GM19043 (cell line): Measurements from ENCODE around the gene CDH13.

Experiments
- ATAC-seq: cut with Tn5 transposase; IDR thresholded peaks from one replicate; pipeline ENCODE4 v1.9.1; 2021; ENCODE audit warnings: low read depth; ENCODE audit not compliant: unreplicated experiment

Gene CDH13

DNA sequence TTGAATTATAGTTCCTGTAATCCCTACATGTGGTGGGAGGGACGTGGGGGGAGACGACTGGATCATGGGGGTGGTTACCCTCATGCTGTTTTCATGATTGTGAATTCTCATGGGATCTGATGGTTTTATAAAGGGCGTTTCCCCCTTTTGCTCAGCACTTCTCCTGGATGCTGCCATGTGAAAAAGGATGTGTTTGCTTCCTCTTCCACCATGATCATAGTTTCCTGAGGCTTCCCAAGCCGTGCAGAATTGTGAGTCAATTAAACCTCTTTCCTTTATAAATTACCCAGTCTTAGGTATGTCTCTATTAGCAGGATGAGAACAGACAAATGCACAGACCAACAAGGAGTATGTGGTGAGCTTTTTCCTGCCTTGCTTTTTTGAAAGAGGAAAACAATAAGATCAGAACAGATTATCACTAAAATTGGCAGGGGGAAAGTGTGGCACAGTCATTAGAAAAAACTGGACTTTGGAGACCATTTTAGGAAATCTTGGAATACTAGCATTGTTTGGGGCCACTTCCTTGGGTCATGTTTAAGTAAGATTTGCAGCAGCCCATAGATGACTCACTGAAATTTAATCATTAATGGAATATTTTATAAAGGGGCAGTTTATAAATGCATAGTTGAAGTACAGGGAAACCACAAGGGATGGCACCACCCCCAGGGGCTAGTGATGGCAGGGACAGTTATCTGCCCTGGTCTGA, 352.8 kb downstream of the CDH13 start:
- no peak for ATAC-seq

DNA sequence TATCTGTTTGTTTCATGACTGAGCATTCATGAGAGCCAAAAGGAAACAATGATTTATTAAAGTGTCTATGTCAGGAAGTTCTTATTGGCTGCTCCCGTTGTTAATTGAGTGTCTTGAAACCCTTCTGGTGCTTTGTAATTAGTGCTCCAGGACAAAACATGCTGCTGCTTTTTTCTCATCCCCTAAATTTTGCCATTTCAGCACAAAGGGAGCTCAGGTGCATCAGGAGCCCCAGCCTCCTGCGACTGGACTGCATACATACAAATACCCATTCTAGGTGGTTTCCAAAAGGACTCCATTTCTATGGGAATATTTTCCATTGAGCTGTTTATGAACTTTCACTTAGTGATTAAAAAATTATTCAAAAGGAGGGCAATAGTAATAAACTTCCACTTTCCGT, 354.0 kb downstream of the CDH13 start:
- no peak for ATAC-seq

DNA sequence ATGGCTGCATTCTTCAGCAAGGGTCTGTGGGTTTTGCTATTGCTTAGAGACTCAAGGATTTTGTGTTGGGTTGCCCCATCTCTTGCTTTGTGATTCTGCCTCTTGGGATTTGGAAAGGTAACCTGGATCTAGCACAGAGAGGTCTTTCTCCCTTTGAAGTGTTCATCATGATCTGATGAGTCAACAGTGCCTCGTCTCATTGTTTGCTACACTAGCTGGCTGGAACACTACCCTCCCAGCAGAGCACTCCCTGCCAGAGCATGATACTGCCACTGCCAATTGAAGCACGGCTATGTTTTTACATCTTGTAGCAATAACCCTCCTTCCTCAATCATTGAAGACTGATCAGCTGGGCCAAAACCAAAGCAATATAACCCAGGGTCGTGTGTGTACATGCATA, 361.0 kb downstream of the CDH13 start:
- ATAC-seq: no peak

DNA sequence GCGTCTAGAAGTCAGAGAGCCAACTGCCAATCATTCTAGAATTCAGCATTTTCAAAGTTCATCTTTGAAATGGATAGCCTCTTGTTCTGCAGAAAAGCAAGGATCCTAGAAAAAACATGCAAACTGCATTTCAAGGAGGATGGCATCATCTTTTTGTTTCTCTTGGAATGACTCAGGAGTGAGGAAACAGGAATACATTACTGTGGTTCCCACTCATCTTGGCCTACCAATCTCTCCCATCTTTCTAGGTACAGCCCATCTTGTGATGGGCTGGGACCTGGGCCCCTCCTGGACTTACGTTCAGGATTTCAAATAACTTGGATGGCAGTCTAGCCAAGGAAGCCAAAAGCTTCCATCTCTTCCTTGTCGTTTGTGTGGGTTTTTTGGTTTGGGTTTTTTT, 363.4 kb downstream of the CDH13 start:
- no peak for ATAC-seq

DNA sequence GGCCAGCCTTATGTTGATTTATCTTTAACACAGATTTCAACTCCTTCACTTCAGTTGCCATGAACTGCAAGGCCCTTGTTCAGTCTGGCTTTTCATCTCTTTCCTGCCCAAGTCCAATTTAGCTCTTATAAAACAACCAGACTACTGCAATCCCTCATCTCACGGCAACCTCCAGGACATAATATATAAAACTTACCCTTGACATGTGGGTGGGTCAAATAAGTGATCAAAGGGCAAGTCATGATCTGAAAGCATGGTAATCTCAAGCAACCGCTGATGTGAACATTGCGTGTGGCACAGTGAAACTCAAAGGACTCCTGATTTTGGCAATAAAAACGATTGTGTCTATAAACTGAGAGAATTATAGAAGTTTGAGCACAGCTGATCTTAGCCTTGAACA, 364.6 kb downstream of the CDH13 start:
- ATAC-seq: no peak

DNA sequence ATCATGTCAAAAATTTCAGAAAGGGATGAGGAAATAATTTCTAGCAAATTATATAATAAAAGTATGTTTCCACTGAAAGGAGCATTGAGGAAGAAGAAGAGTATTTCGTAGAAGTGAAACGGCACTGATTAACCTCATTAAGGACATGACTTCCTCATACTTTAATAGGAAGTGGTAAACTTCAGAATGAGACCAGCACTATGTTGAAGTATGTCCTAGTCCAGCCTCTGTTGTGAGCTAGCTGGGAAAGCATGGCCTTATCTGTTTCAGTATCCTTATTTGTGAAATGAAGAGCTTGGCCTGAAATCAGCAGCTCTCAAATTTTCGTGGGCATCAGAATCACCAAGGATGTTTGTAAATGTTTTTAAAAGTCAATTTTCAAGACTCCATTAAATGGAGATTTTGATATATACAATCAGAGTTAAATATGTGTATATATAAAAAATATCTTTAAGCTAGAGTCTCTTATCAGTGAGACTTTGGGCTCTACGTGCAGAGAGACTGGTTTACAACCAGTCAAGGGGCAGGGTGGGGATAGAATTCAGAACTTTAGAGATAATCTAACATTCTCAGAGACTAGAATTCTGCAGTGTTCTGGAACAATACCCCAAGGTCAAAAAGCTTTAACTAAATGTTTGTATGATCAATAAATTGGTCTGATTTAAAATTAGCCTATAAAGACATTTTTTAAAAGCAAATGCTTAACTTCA, 365.4 kb downstream of the CDH13 start:
- ATAC-seq: no peak

DNA sequence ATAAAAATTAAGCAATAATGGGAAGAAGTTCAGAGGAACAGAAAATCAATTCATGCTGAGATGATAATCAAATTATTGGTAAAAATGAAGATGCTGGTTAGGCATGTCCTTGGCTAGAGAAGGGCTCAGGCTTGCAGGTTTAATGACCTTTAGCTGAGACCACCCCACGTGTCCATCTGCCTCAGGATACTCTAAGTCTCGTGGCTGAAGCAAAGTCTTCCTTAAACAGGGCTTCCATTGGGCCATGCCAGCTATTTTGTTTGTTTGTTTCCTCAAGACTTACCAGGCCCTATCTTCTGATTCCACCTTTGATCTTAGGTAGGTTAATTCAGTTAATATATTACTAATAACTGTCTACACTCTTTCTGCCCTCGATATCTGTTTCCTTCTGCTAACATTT, 366.0 kb downstream of the CDH13 start:
- no peak for ATAC-seq

DNA sequence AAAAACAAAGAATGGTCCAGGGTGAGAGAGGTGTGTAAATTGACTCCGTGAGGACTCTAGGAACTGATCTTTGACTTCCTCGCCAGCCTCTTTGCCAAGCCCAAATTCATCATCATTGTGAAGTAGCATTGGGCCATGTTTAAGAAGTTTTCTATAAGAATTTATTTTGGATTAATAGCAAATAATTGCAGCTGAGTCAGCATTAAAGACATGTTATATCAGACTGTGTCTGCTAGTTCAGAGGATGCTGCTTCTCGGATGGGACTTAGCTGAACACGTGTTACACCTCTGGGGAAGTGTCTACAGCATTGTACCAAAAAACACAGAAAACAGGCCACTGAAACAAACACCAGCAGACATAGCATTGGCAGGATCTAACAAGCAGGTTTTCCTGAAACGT, 366.6 kb downstream of the CDH13 start:
- no peak for ATAC-seq

DNA sequence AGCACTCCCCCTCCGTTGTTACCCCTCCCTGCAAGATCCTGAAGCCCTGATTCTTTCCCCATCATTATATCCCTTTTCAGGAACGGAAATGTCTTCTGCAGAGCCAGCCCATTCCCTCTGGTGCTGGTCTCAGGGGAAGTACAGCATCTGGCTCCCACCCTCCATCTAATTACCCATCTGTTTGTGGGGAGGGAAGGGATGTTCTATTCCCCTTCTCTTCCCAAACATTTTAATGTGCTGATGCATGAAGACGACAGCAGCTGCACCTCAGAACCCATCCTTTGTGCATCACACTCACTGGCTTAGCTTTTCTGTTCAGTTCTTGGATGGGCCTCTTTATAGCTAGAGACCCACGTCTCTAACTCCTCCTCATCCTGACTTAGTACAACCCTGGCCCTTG, 367.2 kb downstream of the CDH13 start:
- ATAC-seq: no peak

DNA sequence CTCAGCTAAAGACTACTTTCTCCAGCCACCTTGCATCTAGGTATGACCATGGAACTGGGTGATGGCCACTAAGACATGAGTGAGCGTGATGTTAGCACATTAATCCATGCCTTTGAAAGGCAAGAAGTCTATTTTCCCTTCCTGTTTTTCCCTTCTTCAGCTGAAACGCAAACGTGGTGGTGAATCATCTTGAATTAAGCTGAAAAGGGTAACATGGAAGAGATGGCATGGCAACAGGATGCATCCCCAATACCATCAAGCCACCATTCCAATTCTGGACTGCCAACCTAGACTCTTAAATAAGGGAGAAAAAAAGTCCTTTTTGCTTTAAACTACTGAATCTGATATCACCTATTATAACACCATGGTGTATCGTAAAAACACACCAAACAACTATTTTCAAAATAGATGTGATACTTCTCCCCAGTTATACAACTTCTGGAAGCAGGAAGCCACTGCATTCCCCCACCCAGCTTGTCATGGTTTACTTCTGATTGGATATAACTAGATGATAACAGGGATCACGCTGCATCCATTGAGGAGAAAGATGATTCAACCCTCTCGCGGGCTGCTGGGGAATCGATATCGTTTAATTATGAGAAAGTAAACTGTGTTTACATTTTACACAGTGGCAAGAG, 368.6 kb downstream of the CDH13 start:
- ATAC-seq: no peak

DNA sequence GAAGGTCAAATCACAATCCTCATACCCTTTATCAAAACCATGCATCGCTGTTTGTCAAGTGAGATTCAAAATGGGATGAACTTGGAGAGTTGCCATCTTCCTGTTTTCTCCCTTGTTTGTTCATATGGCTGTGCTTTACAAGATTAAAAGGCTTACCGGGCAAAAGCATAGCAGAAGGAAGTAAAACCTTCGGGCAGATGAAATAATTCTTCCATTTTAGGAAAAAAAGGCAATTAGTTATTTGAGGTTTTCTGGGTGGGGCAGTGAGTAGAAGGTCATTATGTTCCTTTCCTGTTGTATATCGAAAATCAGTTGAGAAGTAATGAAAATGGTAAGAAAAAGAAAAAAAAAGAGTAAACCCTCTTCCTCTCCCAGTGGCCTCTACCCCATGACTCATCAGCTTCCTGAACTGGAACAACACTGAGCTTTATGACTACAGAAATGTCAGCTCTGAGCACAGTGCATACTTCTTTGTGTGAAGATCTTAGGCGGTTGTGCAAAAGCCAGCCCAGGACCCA, 369.2 kb downstream of the CDH13 start:
- no peak for ATAC-seq

DNA sequence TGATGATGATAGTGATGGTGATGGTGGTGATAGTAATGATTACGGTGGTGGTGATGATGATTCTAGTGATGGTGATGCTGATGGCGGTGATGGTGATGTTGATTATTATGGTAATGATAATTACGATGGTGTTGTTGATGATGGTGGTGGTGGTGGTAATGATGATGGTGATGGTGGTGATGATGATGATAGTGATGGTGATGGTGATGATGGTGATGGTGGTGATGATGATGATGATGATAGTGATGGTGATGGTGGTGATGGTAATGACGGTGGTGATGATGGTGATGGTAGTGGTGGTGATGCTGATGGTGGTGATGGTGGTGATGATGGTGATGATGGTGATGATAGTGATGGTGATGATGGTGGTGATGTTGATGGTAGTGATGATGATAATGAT, 370.0 kb downstream of the CDH13 start:
- no peak for ATAC-seq

DNA sequence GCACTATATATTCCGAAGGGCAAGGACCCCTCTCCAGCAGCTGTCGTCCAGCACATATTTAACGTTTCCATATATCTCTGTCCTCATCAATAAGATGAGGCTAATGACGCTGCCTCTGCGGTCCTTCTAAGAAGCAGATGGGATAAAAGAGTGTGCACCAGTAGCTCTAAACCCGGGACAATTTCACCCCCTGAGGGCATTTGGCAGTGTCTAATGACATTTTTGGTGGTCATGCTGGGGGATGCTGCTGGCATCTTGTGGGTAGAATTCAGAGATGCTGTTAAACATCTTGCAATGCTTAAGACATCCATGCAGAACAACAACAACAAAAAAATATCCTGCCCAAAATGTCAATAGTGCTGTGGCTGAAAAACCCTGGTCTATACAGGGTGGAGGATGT, 372.9 kb downstream of the CDH13 start:
- no peak for ATAC-seq

DNA sequence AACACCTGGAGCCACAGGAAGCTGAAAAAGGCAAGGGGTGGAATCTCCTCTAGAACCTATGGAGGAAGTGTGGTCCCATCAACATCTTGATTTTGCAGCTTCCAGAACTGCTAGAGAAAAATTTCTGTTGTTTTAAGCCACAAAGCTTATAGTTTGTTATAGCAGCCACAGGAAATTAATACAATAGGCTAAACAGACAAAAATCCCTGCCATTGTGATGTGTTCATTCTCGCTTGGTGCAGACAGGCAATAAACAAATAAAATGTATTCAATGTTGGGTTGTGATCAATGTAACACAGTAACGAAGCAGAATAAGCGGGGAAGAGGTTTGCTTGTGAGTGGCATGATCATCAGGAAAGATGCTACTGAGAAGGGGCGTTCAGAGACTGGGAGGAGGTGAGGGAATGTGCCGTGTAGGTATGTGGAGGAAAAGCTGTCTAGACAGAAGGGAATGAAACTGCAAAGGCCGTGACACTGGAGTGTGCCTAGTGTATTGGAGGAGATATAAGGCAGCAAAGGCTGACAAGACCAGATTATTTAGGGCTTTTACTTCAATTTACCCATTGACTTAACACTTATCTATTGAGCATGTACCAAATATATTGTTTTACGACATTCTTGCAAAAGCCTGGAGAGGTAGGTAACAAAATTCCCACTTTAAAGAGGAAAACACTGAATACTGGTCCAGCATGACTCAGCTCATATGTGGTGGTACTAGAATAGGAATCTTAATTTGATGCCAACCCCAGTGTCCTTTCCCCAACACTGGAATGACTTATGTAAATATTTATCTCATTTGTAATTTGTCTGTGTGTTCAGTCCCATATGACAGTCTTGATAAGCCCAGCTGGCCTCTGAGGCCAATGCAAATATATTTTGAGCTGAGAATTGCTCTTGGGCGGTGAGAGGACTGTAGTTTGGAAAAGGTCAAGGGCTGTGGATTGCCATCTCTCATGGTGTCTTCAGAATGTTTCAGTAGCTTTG, 375.9 kb downstream of the CDH13 start:
- ATAC-seq: no peak

DNA sequence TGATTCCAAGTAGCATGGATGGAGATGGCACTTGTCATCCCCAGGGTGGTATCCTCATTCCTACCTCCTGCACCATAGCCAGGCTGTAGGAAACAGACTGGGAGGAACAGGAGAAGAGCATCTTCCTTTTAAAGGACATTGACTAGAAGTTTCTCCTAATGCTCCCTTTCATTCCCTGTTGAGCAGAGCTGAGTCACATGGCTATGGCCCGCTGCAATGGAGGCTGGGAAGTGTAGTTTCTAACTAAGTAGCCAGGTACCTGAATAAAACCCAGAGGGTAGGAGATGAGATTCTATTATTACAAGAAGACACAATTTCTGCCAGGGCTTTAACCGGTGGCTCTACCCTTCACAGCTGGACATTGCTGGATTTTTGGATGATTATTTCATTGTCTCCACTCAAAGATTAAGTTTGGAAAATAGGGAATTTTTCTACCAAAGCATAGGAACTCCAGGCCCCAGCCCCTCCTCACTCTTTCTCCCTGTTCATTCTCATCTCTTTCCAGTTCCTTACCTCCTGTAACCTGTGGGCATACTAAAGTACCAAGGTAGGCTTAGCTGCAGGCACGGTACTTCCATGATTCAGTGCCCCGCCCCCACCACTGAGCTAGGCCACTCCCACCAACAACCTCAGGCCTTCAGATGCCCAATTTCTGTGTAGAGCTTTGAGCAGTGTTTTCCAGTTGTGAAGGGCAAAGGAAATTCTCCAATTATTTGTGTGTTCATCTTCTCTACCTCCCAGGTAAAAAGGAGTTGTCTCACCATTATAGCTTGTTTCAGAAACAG, 378.3 kb downstream of the CDH13 start:
- ATAC-seq: no peak

DNA sequence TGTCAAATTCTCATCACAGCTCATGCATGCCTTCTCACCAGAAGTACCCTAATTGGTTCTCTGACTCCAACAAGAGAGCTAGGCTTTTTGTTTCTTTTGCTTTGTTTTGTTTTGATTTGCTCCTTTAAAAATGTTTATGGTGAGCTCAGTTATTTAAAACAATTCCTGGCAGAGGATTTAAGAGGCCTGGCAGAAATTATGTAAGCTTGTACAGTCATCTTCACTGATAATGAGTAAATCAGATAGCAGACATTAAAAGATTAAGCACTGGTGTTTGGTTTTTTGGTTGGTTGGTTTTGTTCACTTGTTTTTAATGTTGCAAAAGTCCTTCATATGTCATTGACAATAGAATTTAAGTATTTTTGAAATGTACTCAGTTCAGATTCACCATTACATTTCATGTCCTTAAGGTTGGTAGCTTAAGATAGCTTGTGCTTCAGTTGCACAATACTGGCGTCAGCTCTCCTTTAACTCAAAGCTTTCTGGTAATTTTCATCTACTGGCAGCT, 378.9 kb downstream of the CDH13 start:
- no peak for ATAC-seq

DNA sequence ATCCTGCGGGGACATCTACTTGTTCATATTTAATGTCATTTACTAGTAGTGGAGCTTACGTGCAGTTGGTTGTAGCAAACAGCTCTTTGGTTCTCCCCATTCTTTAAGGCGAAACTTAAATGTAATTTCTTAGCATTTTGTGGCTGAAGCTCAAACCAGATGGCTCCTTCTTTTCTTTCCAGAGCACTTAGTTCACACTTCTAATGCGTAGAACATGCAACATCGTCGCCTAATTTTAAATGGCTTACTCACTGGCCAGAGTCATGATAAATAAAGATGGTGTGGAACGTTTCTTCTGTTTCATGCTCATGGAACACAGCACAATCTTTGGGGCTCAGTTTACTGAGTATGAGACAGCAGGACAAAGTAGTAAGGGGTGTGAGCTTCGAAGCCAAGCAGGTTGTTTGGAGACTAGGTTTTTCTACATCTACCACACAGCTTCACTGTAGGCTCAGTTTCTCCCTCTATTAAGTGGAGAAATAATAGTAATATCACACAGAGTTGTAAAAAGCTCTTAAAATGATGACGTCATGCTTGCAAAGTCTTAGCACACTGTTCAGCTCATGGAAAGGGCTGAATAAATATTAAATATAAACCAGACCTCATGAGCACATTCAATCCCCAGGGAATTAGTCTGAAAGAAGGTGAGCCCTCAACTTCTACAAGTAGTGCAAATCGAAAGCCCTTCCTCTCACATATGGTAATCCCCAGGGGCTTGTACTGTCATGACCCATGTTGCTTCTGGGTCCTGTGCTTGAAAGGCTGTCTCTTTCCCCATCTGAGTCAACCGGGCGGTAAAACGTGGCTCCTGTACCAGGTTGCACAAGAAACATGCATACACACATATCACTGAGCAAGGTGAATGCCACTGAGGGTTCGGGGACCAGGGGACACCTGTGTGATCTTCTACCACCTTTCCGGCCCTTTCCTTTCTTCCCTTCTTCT, 384.3 kb downstream of the CDH13 start:
- ATAC-seq: no peak

DNA sequence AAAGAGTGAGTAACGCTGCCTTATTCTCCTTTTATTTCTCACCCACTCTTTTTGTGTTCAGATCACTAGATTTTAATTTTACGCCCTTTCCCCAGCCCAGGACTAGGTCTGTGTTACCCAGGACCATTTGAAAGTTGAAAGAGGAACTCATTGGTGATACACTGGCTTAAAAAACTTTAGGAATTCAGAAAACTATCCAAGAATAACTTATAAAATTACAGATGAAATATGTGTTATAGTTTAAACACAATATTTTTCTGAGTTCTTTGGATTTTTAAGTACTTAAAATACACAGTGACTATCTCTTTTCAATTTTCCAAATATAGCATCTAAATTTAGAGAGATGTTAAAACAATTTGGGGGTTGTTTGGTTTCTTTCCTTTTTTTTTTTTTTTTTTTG, 385.2 kb downstream of the CDH13 start:
- ATAC-seq: no peak

DNA sequence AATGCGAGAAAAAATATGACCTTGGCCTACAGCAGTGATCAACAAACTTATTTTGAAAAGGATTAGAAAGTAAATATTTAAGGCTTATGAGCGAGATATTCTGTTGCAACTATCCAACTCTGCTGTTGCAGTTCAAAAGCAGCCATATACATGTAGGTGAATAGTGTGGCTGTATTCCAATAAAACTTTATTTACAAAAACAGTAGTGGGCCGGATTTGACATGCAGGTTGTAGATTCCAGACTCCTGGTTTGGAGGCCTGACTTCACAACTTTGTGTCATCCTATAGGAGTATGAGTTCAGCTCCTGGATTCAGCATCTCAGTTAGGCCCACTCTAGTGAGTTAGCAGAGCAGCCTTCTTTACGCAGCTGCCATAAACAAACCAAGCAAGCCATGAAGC, 386.3 kb downstream of the CDH13 start:
- ATAC-seq: no peak
